HG03457 (cell line): ENCODE results near the gene COX6B1.
A peak's percentile ranks its signal among the peaks of the same experiment; 100 is the strongest.
"Not testable (repeated sequence)": the region's sequence is repeated elsewhere in the genome, so short reads cannot be mapped to it uniquely, and the experiment has no call there.

Source experiments
- ATAC-seq: cut with Tn5 transposase; IDR thresholded peaks from one replicate; pipeline ENCODE4 v1.9.1; 2021; ENCODE audit warnings: moderate number of reproducible peaks; ENCODE audit not compliant: unreplicated experiment

Gene COX6B1, protein sequence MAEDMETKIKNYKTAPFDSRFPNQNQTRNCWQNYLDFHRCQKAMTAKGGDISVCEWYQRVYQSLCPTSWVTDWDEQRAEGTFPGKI

GRCh38 chr19:35648017-35648961, at the start of gene COX6B1:
Gene COX6B1 (plus strand): TSS chr19:35648323. CDS start chr19:35651244, 2,921 bp downstream.
- ATAC-seq = peak; percentile 45

GRCh38 chr19:35601971-35602370, 46.2 kb upstream of the COX6B1 start:
- no peak for ATAC-seq

GRCh38 chr19:35604436-35604835, 43.7 kb upstream of the COX6B1 start:
- not testable (repeated sequence) for ATAC-seq

DNA sequence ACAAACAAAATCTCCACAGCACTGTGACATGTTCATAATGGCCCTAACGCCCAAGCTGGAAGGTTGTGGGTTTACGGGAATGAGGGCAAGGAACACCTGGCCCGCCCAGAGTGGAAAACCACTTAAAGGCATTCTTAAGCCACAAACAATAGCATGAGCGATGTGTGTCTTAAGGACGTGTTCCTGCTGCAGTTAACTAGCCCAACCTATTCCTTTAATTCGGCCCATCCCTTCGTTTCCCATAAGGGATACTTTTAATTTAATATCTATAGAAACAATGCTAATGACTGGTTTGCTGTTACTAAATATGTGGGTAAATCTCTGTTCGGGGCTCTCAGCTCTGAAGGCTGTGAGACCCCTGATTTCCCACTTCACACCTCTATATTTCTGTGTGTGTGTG, 41.0 kb upstream of the COX6B1 start:
- ATAC-seq = not testable (repeated sequence)

- no peak for ATAC-seq
These were observed 40.5 kb upstream of the COX6B1 start for GRCh38 chr19:35607661-35608060.

DNA sequence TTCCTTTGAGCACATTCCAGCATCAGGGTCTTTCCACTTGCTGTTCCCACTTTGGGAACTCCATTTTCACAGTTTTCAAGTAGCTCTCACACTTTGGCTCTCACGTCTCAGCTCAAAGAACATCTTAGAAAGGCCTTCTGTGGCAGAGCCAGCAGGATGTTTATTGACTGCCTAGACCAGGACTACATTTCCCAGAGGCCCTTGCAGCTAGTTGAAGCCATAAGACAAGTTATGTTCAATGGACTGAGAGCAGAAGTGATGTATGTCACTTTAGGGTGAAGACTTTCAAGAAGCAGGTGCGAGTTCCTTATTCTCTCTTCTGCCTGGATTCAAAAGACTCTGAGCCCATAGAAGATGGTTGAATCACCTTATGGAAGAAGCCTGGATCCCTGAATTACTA, 39.9 kb upstream of the COX6B1 start:
- ATAC-seq = no peak

DNA sequence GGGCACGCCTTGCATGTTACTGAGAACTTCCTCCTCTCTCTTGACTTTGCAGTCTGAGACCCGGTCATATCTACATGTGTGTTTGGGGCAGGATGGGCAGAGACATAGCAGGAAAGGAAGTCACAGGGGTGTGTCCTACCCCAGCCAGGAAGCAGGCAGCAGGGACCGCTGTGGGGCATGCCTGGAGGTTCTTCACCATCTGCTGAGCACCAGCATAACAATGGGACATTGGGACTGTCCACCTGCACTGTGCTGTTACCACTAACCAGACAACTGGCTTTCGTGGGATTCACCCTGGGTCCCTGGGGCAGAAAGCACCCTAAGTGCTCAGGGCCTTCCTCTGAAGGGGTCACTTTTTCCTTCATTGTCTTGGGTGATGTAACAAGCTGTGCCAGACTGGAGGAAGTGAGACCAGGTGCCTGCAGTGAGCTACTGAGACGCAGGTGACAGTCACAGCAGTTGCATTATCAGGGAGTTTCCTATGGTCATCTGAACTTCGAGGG, 38.2 kb upstream of the COX6B1 start:
- no peak for ATAC-seq

DNA sequence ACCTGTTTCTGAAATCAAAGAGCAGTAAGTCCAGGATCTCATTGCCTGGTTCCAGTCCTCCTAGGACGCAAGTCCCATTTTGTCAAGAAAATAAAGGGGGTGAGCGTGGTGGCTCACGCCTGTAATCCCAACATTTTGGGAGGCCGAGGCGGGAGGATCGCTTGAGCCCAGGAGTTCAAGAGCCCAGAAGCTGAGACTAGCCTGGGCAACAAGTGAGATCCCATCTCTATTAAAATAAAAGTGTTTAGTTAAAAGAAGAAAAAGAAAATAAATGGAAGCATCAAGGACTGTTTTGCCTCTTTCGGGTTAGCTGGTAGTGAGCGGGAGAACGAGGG, 35.9 kb upstream of the COX6B1 start:
- ATAC-seq = no peak

DNA sequence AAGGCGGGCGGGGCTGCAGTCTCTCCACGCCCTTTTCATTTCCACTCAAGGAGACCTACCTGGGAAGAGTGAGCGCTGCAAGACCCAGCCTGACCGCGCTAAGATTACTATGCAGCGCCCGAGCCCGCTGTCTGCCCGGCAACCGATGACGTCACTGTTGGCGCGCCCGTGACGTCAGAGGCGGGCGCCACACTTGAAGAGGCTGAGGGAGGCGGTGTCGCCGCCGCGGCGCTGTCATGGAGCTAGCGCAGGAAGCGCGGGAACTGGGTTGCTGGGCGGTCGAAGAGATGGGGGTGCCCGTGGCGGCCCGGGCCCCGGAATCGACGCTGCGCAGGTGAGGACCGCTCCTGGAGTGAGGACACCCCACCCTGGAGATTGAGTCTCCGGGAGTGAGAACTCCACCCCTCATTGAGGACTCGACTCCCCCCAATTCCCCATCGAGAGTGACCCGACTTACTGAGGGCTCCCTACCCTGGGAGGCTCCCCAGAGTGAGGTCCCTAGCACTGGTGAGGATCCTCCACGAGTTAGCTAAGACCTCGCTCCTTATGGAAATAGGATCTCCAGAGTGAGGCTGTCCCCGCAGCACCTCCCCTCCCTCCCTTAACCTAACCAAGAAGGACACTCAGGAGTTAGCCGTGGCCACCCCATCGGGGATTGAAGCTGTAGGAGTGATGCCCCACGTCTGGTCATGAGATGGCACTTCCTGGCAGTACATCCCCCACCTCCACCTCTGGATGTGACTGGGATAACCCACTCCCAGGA, 35.4 kb upstream of the COX6B1 start, which contains the start of gene HAUS5:
TSS of gene HAUS5 (plus strand) at position 177 of the 763 bp plus-strand sequence. CDS start at position 237, 60 bp downstream.
- peak; percentile 56 for ATAC-seq

- no peak for ATAC-seq
These were observed 34.5 kb upstream of the COX6B1 start for GRCh38 chr19:35613574-35613973.

GRCh38 chr19:35615036-35615435, 33.1 kb upstream of the COX6B1 start:
- ATAC-seq = no peak

DNA sequence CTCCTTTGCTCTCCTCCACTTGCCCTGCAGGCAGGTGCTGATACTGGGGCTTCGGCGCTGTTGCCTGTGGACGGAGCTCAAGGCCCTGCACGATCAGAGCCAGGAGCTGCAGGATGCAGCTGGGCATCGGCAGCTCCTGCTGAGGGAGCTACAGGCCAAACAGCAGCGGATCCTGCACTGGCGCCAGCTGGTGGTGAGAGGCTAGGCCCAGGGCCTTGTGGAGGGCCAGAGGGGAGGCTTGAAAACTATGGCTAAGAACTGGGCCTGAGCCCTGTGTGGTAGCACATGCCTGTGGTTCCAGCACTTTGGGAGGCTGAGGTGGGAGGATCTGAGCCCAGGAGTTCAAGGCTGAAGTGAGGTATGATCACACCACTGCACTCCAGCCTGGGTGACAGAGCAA, 29.3 kb upstream of the COX6B1 start:
- ATAC-seq = no peak

DNA sequence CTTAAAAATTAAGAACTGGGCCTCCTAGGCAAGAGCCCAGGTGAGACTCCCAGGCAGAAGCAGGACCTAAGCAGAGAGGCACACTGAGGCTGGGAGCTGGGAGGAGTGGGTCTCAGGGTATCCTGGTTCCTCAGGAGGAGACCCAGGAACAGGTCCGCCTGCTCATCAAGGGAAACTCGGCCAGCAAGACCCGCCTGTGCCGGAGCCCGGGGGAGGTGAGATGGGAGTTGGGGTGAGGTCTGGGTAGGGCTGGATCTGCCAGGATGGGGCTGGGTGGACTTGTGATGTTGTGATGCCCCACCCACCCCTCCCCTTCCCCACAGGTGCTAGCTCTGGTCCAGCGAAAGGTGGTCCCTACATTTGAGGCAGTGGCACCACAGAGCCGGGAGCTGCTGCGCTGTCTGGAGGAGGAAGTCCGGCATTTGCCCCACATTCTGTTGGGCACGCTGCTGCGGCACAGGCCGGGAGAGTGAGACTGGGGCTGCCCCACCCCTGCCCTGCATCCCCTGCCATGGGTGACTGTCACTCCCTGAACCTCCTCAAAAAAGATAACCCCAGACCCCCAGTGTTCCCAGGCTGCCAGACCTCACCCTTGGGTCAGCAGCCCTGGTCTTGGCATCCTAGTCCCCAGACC, 28.7 kb upstream of the COX6B1 start:
- ATAC-seq = no peak

- no peak for ATAC-seq
These were observed 28.1 kb upstream of the COX6B1 start for GRCh38 chr19:35620001-35620400.

DNA sequence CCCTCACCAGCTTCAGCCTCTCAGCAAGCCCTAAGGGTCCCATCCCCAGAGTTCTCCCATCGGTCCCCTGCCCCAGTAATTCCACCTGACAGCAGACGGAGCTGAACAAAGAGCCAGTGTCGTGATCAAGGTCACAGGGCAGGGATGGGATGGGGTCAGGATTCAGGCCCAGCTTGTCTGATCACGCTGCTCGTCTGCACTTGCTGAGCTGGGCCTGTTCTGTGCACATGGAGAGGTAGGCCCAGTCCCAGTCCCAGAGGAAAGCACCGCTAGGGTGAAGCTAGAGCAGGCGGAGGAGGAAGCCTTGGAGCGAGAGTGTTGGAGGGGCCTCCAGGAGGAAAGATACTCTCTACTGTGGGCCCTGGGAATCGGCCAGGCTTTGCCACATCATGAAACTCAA, 26.4 kb upstream of the COX6B1 start:
- ATAC-seq = no peak

- no peak for ATAC-seq
These were observed 25.4 kb upstream of the COX6B1 start for GRCh38 chr19:35622750-35623149.

DNA sequence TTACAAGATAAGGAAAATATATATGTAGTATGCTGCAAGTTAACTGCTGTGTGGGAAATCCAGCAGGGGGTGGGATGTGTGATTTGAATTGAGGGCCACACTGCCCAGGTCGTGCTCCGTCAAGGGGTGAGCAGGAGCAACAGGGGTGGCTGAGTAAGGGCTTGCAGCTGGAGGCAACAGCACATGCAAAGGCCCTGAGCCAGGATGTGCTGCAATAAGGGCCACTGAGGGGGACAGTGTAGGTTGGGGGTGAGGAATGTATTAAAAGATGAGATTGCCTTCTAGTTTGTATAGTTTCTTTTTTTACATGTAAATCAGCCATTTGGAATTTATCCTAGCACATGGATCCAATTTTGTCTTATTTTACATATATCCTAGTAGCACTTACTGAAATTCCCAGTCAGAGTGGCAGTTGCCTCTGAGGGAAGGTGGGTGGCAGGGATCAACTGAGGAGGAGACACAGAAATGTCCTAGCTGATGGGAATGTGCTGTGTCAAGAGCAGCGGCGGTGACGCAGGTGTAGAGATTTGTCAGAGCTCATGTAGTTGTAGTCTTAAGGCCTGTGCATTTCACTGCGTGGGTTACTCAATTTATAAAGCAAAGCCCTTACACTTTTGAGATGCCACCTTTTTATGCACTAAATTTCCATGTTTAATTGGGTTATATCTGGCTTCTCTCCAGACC, 24.7 kb upstream of the COX6B1 start:
- ATAC-seq = no peak

DNA sequence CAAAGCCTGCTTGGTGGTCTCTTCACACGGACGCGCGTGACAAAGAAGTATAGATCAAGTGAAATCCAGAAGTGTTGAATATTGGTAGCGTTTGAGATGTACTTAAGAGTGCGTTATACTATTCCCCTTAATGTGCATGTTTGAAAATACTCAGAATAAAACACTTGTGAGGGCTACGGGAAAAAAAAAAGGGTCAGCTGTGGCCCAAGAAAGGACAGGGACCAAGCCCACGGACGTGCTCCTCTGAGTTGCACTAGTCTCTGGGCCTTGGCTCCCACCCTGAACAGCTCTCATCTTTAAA, 19.9 kb upstream of the COX6B1 start:
- ATAC-seq = peak; percentile 4

- ATAC-seq = peak; percentile 82
These were observed 19.4 kb upstream of the COX6B1 start, which contains the start of gene RBM42 for GRCh38 chr19:35628565-35629331. Gene RBM42 (plus strand): TSS chr19:35629036. CDS start chr19:35629154, 118 bp downstream.

DNA sequence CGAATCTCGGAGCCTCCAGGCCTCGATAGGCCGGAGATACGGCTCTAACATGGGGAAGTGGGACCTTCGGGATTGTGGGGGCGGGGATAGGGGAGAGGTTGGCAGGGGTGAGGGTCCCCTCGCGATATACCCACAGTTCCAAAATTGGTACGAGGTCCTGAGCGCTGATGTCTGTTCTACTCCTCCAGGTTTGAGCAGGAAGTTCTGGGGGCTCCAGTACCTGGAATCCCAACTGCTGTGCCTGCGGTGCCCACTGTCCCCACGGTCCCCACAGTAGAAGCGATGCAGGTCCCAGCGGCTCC, 18.8 kb upstream of the COX6B1 start:
- ATAC-seq = peak; percentile 3
